ENCODE data around the gene NUDT12. TPM values are rescaled to one million over a fixed set of nuclear protein-coding genes. Genes with fewer than 3 reads are reported as not detected.

NUDT12 gene
- total and polyA plus RNA-seq, 2 of the 13 experiments (the other 11 are each of a cell fraction or from before 2014, with no cell fraction given), result 2.3 to 5.4 TPM

GRCh38 chr5:103573411-103573810 lies 10.8 kb upstream of the NUDT12 start (continued):
- TF ChIP-seq ZNF574 (CRISPR knock-in tag; IDR thresholded peaks at IDR 0.05) (no peak), MED8 (CRISPR knock-in tag; IDR thresholded peaks at IDR 0.05; ENCODE audit: insufficient replicate concordance) (no peak), ZNF720 (CRISPR knock-in tag; IDR thresholded peaks at IDR 0.05) (no peak), ZC3H13 (CRISPR knock-in tag; IDR thresholded peaks at IDR 0.05) (no peak), HNRNPK (IDR thresholded peaks at IDR 0.05; ENCODE audit: low read depth, low read length, poor library complexity, severe bottlenecking) (no peak), PRDM4 (CRISPR knock-in tag; IDR thresholded peaks at IDR 0.05; ENCODE audit: borderline replicate concordance) (no peak), TFE3 (CRISPR knock-in tag; IDR thresholded peaks at IDR 0.05) (no peak)
